ENCODE data around the gene MSH5. TPM values are rescaled to one million over a fixed set of nuclear protein-coding genes. Genes with fewer than 3 reads are reported as not detected.
A peak's percentile ranks its signal among the peaks of the same experiment; 100 is the strongest.

Gene MSH5
- total and polyA plus RNA-seq, 2 of the 13 experiments (the other 11 are each of a cell fraction or from before 2014, with no cell fraction given), result 10.2 to 38.7 TPM

GRCh38 chr6:31775633-31776484 lies 36.1 kb downstream of the MSH5 start (continued):
- TF ChIP-seq, protein P1, sequence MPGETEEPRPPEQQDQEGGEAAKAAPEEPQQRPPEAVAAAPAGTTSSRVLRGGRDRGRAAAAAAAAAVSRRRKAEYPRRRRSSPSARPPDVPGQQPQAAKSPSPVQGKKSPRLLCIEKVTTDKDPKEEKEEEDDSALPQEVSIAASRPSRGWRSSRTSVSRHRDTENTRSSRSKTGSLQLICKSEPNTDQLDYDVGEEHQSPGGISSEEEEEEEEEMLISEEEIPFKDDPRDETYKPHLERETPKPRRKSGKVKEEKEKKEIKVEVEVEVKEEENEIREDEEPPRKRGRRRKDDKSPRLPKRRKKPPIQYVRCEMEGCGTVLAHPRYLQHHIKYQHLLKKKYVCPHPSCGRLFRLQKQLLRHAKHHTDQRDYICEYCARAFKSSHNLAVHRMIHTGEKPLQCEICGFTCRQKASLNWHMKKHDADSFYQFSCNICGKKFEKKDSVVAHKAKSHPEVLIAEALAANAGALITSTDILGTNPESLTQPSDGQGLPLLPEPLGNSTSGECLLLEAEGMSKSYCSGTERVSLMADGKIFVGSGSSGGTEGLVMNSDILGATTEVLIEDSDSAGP (CRISPR knock-in tag; IDR thresholded peaks at IDR 0.05; ENCODE audit: borderline replicate concordance), result peak; percentile 50; the same call in 1 of the 2 replicates
- TF ChIP-seq ZNF343 (CRISPR knock-in tag; IDR thresholded peaks at IDR 0.05) (0 out of 2 replicates have a peak, but pooled peaks have one; percentile 6), UBTF (CRISPR knock-in tag; IDR thresholded peaks at IDR 0.05) (peak; percentile 27; the same call in 1 of the 2 replicates), GZF1 (CRISPR knock-in tag; IDR thresholded peaks at IDR 0.05) (peak; percentile 44; the same call in 1 of the 2 replicates), RARA (CRISPR knock-in tag; IDR thresholded peaks at IDR 0.05) (peak; percentile 88), ZNF335 (CRISPR knock-in tag; IDR thresholded peaks at IDR 0.05) (peak; percentile 46; the same call in 1 of the 2 replicates), ZFY (CRISPR knock-in tag; IDR thresholded peaks at IDR 0.05) (peak; percentile 47; the same call in 1 of the 2 replicates), NFE2L2 (IDR thresholded peaks at IDR 0.05; ENCODE audit: low read length) (no peak), ZBED4 (CRISPR knock-in tag; IDR thresholded peaks at IDR 0.05; ENCODE audit: borderline replicate concordance) (peak; percentile 44; the same call in 1 of the 2 replicates), TCF12 (IDR thresholded peaks at IDR 0.05) (no peak), TCF12 (CRISPR knock-in tag; IDR thresholded peaks at IDR 0.05) (no peak), U2AF2 (IDR thresholded peaks at IDR 0.05; ENCODE audit: low read depth, low read length) (no peak)
- TF ChIP-seq, protein P2, sequence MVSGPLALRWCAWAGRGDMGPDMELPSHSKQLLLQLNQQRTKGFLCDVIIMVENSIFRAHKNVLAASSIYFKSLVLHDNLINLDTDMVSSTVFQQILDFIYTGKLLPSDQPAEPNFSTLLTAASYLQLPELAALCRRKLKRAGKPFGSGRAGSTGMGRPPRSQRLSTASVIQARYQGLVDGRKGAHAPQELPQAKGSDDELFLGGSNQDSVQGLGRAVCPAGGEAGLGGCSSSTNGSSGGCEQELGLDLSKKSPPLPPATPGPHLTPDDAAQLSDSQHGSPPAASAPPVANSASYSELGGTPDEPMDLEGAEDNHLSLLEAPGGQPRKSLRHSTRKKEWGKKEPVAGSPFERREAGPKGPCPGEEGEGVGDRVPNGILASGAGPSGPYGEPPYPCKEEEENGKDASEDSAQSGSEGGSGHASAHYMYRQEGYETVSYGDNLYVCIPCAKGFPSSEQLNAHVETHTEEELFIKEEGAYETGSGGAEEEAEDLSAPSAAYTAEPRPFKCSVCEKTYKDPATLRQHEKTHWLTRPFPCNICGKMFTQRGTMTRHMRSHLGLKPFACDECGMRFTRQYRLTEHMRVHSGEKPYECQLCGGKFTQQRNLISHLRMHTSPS (CRISPR knock-in tag; IDR thresholded peaks at IDR 0.05; ENCODE audit: low read depth), result peak; percentile 76
- TF ChIP-seq, protein P3, sequence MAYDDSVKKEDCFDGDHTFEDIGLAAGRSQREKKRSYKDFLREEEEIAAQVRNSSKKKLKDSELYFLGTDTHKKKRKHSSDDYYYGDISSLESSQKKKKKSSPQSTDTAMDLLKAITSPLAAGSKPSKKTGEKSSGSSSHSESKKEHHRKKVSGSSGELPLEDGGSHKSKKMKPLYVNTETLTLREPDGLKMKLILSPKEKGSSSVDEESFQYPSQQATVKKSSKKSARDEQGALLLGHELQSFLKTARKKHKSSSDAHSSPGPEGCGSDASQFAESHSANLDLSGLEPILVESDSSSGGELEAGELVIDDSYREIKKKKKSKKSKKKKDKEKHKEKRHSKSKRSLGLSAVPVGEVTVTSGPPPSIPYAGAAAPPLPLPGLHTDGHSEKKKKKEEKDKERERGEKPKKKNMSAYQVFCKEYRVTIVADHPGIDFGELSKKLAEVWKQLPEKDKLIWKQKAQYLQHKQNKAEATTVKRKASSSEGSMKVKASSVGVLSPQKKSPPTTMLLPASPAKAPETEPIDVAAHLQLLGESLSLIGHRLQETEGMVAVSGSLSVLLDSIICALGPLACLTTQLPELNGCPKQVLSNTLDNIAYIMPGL (CRISPR knock-in tag; IDR thresholded peaks at IDR 0.05; ENCODE audit: borderline replicate concordance in 1 of 2, low read depth in 1 of 2), result peak in 1 of 2 experiments; percentile 13; a peak in 2 of 4 replicates
- TF ChIP-seq, protein P4, sequence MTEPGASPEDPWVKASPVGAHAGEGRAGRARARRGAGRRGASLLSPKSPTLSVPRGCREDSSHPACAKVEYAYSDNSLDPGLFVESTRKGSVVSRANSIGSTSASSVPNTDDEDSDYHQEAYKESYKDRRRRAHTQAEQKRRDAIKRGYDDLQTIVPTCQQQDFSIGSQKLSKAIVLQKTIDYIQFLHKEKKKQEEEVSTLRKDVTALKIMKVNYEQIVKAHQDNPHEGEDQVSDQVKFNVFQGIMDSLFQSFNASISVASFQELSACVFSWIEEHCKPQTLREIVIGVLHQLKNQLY (CRISPR knock-in tag; IDR thresholded peaks at IDR 0.05), result no peak

Measured in HepG2 (cell line).